NCI-H1694 (cell line): ENCODE data around the gene FARP2.

ENCODE experiments used
- DNase-seq: peaks from one replicate; lab custom pipeline; 2025; lab: John Stamatoyannopoulos, UW

FARP2 gene

DNA sequence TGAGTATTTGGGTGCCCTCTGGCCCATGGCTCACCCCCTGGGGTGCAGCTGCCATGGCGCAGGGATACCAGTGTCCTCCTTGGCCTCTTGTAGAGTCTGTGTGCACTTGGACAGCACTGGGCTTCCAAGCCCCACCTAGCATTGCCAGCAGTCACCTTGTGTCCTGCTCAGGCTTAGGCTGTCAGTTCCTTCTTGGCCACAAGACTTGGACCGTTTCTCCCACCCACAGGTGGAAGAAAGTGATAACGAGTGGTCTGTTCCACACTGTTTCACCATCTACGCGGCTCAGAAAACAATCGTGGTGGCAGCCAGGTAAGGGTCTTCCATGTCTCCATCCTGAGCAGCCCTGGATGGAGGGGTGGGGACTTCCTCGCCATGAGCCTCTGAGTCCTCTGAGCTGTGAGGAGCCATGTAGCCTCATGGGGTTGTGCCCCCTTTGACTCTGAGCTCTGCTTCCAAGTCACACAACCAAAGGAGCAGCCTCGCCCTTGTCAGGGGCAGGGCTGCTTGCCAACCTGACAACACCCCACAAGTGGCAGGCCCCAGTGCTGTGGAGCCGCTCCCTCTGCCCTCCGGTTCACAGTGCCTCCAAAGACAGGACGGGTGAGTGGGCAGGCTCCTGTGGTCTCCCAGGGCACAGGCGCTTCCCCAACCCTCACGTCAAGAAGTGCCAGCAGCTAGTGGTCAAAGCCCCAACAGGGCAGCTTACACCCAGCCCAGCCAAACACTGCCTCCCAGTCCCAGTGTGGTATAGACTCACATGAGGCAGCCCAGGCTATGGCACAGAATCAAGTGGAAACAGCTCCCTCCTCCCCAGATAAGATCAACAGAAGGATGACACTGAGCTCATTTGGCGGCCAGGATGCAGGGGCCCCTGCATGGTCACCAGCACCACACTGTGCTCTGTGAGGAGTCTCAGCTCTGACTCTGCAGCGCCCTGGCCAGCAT lies 133.9 kb downstream of the FARP2 start:
- no peak for DNase-seq

DNA sequence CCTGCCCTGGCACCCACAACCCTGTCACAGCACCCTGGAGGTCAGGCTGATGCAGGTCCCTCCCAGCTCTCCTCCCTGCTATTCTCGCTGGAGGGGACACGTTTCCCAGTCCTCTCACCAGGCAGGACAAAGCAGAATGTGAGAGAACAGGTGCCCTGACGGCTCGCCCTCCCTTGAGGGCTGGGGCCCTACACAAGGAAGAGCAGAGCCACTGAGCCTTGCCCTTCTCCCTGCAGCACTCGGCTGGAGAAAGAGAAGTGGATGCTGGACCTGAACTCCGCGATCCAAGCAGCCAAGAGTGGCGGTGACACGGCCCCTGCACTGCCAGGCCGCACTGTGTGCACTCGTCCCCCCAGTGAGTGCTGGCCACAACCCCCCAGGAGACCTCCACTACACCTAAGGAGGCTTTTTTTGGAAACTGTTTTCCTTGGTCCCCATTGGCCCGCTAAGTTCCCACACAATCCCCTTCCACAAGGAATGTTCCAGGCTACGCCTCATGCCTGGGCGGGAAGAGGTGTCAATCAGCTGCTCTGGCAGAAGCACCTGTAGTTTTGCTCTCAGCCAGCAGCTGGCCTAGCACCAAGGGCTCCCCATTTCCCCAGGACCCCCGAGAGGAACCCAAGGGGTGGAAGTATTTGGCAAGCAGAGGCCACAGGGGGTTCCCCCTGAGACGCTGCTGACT lies 134.9 kb downstream of the FARP2 start:
- DNase-seq: no peak

DNA sequence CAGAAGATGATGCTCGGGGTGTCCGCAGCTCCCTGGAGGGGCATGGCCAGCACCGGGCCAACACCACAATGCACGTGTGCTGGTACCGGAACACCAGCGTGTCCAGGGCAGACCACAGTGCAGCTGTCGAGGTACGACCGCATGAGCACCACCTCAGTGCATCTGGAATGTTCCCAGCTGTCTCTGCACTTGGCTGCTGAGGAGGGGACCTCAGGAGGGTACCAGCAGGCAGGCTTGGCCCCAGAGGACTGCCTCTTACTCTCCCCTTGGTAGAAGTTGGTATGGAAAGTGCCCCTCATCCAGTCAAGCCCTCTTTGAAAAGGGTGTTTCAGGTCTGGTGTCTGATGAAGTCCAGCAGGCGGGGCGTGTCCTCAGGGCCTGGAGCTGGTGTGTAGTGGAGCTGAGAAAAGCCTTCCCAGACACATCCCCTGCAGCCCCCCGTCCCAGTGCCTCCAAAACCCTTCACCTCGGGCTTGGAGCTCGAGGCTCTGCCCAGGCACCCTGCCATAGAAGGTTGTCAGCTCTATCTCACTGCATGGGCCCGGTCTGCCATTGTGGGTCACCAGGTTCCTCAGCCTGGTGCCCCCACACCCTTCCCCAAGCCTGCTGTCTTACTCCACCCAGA lies 135.6 kb downstream of the FARP2 start:
- no peak for DNase-seq

DNA sequence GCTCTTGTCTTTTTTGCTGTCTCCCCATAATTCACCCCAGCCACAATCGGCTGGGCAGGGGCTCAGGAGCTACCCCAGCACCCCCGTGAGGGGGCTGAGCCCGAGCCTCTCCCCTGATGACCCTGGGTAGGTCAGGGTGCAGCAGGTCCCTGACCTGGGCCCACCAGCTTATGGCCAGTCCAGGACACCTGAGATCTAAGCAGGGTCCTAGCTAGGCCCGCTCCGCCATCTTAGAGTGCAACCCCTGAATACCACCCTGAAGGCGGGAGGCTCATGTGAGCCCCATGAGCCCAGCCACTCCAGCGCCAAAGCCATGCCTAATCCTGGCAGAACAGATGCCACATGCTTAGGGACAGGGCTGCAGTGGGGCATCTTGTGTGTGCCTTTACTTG lies 136.1 kb downstream of the FARP2 start:
- no peak for DNase-seq

DNA sequence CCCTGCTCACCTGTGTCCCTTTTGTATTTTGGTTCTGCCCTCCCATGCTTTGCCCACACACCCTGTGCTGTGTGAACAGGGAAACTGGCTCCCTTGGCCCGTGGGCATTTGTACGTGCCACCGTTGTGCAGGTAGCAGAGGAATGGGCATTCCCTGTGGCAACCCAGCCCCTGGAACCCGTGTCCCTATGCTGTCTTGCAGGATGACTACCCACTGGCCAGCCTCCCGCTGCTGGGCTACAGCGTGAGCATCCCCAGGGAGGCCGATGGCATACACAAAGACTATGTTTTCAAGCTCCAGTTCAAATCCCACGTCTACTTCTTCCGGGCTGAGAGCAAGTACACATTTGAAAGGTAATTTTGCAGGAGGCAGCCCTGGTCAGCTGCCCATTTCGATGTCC lies 137.0 kb downstream of the FARP2 start:
- DNase-seq: no peak

DNA sequence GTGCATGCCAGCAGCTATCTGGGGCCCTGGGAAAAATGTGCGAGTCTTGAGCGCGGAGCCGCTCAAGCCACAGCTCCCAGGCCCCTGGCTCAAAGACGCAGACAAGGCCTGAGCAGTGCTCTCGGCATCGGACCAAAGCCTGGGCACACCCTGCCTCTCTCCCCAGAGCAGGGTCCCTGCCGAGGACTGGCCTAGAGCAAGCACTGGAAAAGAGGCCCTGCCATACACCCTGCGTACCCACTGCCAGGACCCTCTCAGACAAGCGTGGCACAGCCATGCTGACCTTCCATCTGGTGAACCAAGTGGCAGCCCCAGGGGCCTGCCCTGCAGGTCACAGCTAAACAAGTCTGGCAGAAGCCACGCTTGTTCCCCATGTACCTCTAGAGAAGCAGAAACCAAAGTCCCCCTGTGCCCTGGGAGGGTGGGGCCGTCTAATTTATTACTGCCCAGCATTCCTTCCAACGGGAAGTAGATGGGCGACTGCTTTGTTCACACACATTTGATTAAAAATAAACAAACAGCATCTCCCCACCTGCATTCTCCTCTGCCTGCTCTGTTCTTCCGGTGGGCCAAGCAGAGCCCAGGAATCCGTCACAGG lies 138.3 kb downstream of the FARP2 start:
- no peak for DNase-seq

DNA sequence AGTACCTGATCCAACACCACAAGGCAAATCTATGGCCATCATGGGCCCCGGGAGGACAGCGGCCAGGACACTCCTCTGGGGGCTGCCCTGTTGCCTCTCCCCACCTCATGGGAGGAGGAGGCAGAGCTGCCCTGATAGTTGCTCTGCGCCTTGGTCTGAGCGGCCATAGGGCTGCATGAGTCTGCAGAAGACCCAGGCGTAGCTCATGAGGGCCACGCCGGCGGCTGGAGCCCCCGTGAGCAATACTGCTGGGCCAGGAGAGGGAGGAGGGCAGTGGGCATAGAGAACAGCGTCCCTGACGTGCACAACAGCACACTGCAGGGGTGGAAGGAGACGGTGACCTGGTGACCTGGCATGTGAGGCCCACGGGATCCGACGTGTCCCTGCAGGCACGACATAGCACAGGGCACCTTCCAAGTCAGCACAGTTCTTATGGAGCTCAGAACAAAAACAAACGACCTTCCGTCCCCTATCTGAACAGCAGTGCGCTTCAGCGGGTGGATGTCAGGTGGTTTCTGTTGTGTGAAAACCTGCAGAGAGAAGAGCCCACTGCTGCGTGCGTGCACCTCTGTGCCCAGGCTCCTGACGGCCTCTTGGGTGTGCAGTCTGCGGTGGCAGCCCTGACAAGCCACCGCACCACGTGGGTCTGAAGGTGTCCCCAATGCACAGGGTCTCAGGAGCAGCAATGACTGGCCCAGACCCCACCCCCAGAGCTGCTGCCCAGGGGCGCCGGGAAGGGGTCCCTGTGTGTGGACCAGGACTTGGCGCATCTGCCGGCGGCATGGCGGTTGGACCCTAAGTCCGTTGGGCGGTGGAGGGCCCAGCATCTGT lies 139.3 kb downstream of the FARP2 start:
- no peak for DNase-seq

DNA sequence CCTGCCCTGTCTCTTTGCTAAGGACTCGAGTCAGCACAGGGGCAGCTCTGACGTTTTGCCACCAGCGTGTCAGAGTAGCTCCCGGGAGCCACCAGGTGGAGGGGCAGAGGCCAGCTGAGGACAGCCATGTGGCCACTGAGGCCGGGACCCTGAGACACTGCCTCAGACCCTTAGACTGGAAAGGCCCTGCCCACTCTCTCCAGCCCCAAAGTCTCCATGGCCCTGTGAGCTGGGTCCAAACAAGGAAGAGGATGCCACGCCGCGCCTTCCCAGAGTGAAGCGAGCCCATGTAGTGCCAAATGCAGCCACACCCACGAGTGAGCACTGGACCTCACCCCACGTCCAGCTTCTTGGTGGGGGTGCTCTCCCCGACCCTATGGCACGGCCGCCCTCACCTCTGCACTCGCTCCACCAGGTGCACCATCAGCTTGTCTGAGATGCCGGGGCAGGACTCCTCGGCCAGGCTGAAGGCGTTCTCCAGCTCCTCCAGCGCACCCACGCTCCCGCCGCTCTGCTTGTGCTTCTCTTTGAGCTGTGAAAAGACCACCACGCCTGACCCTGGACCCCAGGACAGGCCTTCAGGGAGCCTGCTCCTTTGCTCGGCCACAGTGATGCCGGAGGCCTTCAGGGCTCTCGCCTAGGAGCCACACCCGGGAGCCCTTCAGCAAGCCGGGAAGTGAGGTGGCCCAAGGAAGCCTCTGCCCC lies 140.1 kb downstream of the FARP2 start:
- no peak for DNase-seq

DNA sequence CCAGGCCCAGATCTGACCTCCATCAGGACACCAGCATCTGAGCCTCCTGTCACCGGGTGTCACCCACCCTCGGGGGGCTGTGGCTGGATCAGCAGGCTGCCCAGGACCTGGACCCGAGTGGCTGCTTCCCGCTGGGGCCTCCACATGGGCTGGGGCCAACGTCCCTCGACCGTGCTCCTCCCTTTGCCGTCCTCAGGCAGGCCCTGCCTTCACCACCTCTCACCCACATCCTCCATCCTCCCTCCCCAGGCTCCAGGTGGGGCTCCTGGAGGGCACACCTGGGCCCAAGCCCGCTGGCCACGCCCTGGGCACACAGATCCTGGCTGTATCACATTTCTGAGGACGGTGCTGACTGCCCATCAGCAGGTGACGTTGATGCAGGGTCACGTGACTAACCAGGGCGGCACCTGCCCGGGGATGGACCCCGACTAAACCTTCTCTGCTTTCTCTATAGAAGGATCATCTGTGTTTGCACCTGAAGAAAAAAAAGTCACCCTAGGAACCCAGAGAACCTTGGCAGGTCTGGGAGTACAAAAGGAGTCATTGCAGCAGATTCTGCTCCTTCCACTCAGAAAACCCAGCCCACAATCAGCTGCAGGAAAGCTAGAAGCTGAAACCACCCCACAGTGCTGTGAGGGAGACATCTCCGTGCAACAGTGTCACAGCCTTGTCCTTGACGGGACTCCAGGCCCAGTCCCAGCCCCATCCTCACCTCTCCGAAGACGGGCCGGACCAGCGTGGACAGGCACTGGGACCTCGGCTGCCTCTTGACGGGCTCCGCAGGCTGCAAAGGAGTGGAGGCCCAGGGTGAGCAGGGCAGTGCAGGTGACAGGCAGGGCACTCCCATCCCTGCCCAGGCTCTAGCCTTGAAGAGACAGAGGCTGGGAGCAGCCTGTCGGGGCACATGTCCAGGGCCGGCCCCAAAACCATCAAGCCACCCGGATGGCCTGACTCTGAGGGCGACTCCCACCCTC lies 141.1 kb downstream of the FARP2 start:
- no peak for DNase-seq

DNA sequence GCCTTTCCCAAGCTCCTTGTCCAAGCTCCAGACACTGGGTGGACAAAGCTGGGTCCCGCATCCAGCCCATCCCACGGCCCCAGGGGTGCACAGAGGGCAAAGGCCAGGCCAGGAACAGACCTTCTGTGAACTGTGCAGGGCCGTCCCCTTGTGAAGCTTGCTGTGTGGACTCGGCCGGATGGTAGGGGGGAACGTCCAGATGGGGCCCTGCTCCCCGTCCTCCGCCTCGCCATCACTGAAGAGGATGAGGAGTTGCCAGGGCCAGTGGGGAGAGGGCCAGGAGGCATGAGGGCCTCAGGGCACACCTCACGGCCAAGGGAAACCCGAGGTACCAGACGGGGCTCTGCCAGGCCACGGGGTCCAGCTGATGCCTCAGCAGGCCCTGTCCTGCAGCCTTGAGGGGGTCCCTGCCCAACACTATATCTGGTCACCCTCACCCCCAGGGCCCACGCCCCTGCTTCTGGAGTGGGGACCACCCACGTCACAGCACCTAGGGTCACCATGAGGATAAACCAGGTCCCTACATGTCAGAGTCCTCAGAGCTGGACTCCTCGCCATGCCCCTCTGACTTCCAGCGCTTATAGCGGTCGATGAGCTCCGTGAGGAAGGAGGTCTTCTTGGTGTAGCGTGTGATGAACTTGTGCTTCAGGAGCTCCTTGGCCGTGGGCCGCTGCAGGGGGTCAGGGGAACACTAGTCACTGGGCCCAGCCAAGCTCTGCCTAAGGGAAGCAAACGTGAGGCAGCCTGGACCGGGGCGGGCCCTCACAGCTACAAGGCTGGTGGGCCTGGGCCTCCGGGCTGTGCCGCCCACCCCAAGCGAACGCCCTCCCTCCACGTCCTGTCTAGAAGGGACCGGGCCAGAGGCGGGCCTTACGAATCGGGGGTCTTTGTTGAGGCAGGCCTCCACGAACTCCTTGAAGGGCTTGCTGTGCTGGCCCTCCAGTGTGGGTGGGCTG lies 142.3 kb downstream of the FARP2 start:
- no peak for DNase-seq

DNA sequence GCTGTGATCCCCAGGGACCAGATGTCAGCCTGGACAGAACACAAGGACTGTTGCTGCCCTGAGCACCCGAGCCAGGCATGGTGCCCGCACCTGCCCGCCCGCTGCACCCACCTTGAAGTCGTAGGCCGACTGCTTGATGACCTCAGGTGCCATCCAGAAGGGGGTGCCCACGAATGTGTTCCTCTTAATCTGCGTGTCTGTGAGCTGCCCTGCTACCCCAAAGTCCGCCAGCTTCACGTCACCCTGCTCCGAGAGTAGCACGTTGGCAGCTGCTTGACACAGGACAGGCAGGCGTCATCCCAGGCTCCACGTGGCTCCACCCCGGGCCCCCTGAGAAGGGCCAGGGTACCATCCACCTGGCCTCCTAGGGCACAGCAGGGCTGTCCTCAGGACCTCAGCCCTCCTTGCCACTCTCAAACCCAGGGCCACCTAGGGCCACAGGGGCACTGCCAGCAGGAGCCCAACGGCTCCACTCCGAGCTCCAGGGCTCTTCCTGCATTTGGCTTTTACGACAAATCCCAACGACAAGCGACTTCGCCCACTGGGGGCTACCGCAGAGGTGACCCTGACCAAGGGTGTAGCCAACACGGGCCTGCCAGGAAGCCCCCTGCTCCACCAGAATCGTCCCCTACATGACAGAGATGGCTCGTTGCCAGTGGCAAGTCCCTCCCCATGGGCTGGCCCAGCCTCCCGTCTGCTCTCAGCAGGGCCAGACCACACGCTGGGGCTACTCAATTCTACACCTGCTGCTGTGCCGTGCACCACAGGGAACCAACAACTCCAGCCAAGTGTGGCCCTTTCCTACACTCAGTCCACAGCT lies 143.3 kb downstream of the FARP2 start:
- no peak for DNase-seq

DNA sequence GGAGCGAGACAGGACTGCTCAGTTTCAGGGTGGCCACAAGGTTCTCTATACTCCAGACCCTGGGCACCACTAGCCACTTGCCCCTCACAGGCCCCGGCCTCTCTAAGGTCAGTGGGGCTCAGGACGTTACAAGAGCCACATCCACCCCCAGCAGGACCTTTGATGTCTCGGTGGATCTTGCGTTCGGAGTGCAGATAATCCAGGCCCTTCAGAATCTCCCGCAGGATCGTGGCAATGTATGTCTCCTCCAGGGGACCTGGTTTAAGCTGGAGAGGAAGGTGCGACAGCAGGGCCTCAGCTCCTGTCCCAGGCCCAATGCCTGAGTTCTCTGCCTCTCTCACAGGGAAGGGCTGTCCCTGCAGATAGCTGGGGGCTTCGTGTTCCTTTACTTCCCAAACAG lies 143.9 kb downstream of the FARP2 start:
- no peak for DNase-seq

DNA sequence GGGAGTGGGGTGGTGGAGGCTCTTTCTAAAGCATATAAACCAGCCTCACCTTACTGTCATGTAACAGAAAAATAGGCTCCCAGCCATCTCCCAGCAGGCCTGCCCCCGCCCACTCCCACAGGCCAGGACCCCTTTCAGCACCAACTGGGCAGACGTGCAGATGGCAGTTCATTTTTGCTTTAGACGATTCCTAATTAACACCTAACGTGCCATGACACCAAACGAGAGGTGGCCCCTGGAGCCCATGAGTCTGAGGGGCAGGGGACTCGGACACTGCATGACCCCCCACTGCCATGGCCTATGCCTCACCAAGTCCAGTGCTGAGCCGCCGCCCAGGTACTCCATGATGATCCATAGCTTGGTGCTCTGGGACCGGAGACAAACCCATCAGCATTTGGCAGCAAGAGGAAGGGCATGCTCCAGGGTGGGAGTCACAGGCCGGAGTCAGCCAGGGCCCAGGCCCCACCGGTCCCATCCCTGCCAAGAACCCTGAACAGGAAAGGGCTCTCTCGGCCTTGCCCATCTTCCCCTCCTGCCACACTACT lies 144.4 kb downstream of the FARP2 start:
- DNase-seq: no peak

DNA sequence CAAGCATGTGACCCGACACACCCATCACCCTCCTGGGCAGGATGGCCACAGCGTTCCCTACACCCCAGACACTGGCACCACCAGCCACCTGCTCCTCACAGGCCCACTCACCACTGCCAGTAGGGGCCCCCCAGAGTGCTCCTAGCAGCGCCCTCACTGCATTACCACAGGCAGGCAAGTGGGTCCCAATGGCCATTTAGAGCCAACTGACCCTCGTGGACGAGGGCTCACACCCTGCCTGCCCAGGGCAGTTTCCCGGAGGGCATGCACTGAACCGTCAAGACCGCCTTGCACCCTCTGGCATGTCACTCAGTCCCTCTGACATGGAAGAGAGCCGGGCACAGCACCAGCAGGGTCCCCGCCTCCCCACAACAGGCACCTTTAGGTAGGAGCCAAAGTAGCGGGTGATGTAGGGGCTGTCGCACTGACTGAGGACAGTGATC lies 145.0 kb downstream of the FARP2 start:
- no peak for DNase-seq

DNA sequence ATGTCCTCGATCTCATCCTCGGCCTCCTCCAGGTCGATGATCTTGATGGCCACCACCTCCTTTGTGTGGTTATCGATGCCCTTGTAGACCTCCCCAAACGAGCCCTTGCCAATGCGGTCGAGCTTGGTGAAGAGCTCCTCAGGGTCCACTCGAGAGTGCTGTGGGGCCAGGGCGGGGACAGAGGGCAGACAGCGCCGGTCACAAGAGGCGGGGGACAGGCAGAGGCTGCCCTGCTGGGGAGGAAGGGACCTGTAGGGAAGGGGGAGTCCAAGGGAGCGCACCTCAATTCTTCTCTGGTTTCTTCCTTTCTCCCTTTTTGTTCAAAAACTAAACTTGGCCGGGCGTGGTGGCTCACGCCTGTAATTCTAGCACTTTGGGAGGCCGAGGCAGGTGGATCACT lies 145.5 kb downstream of the FARP2 start:
- no peak for DNase-seq

DNA sequence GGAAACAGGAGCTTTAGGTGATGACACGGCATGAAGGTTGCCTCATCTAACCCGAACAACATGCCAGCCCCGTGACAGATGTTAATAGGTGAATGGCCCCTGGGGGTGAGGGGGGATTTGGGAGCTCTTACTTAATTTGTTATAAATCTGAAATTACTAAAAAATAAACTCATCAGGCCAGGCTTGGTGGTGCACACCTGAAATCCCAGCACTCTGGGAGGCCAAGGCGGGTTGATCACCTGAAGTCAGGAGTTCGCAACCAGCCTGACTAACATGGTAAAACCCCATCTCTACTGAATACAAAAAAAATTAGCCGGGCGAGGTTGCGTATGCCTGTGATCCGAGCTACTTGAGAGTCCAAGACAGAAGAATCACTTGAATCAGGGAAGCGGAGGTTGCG lies 146.2 kb downstream of the FARP2 start:
- DNase-seq: no peak

DNA sequence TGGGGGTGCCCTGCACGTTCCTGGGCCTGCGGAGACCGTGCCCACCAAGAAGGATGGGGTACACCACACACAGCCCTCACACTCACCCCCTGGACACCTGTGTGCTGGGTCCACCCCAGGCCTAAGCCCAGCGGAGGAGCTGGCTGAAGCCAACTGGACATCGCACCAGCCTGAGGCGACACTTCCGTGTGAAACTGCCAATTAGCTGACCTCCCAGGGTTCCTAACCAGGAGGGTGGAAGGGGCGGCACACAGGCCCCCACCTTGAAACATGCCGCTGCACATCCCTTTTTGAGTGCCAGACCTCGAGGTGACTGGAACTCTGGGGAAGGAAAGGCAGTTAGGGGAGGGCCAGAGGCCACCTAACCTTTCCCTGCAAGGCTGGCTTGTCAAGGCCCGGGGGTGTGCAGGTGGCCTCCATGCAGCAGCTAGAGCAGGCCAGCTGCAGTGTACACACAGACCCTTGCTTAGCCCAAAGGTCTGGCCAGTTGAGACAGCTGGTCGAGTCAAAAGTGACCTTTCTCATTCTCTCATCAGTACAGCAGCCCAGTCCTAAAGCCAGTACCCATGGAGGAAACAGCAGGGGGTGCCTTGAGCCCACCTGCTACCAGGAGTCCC lies 147.8 kb downstream of the FARP2 start:
- no peak for DNase-seq
